ENCODE data around the gene CDH23.

DNA sequence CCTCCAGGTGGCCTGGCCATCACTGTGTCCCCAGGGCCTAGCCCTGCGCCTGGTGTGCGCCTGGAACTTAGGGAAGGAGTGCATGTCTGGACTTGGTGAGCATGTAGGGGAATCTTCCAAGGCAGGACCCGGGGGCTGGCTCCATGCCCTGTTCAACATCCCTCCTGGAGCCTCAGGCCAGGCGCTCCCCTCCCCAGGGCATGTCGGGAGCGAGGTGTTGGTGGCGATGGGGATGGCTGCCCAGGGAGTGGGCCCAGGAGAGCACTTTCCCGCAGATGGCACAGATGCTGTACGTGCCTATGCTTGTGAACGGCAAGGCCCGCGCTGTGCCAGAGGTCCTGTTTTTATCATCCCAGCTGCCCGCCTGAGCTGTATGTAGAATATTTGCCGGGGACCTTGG lies 55.0 kb downstream of the CDH23 start:
- TF ChIP-seq POLR2A (IDR thresholded peaks at IDR 0.05): no peak
- TF ChIP-seq, protein P1, sequence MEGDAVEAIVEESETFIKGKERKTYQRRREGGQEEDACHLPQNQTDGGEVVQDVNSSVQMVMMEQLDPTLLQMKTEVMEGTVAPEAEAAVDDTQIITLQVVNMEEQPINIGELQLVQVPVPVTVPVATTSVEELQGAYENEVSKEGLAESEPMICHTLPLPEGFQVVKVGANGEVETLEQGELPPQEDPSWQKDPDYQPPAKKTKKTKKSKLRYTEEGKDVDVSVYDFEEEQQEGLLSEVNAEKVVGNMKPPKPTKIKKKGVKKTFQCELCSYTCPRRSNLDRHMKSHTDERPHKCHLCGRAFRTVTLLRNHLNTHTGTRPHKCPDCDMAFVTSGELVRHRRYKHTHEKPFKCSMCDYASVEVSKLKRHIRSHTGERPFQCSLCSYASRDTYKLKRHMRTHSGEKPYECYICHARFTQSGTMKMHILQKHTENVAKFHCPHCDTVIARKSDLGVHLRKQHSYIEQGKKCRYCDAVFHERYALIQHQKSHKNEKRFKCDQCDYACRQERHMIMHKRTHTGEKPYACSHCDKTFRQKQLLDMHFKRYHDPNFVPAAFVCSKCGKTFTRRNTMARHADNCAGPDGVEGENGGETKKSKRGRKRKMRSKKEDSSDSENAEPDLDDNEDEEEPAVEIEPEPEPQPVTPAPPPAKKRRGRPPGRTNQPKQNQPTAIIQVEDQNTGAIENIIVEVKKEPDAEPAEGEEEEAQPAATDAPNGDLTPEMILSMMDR (IDR thresholded peaks at IDR 0.05): no peak
